ENCODE results near the gene MKNK2. TPM values are rescaled to one million over a fixed set of nuclear protein-coding genes. Genes with fewer than 3 reads are reported as not detected.

Gene MKNK2
- 64.0 and 65.4 TPM in 2 replicates for total RNA-seq

GRCh38 chr19:2050991-2051772 is at the start of gene MKNK2:
MKNK2 (minus strand) TSS chr19:2051244; CDS start chr19:2050851, 393 bp downstream.

GRCh38 chr19:2096480-2097202 is 45.6 kb upstream of the MKNK2 start, which contains the start of gene IZUMO4:
IZUMO4 (plus strand) TSS chr19:2096915; CDS start chr19:2096946, 31 bp downstream.

DNA sequence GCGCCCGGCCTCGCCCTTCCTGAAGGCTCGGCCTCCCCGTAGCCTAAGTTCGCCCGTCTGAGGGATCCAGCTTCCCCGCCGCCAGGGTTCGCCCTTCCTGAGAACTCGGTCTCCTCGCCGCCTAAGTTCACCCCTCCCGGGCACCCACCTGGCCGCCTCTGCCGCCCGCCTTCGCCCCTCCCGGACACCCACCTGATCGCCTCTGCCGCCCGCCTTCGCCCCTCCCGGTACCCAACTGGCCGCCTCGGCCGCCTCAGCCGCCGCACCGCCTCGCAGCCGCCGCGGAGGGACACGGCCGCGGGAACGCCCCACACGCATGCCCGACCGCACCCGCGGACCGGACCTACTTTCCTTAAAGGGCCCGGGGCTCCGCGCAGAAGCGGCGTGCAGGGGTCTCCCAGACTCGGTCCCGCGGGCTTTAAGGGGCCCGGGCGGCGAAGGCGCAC is 45.0 kb upstream of the MKNK2 start, which contains the start of gene MOB3A:
TSS of gene MOB3A (minus strand) at position 293 of the 446 bp plus-strand sequence. CDS start 17,766 bp downstream, outside the sequence.

DNA sequence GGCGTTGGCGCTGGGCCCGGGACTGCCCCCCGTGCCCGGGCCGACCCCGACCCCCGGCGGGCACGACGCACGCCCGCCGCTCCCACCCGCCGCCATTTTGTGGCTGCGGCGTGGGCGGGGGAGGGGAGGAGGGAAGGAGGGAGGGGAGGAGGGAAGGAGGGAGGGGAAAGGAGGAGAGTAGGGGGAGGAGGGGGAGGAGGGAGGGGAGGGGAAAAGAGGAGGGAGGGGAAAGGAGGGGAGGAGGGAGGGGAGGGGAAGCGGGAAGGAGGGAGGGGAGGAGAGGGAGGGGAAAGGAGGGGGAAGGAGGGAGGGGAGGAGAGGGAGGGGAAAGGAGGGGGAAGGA is 35.5 kb downstream of the MKNK2 start, which contains the start of gene BTBD2:
TSS of gene BTBD2 (minus strand) at position 107 of the 343 bp plus-strand sequence. CDS start at position 96, 11 bp downstream.

Small RNA genes within 50 kb of the gene (small RNA-seq; reads per million reads assigned to genes)
- not detected for gene AC007136.1

Other genes with a start within 250 kb of the MKNK2 start
- gene ATP8B3, start 239.0 kb downstream of the MKNK2 start, total RNA-seq, result 1.8 and 2.1 TPM in 2 replicates
- gene REXO1, start 202.8 kb downstream of the MKNK2 start, total RNA-seq, result 12.5 and 15.3 TPM in 2 replicates
- 17.5 and 18.0 TPM in 2 replicates for gene KLF16, start 187.7 kb downstream of the MKNK2 start, total RNA-seq
- gene ABHD17A, start 165.7 kb downstream of the MKNK2 start, total RNA-seq, result 63.3 and 75.2 TPM in 2 replicates
- gene ADAT3, start 145.8 kb downstream of the MKNK2 start, total RNA-seq, result 5.0 and 5.8 TPM in 2 replicates
- gene SCAMP4, start 145.8 kb downstream of the MKNK2 start, total RNA-seq, result 64.8 and 74.0 TPM in 2 replicates
- 88.3 and 93.0 TPM in 2 replicates for gene CSNK1G2, start 110.1 kb downstream of the MKNK2 start, total RNA-seq
- gene BTBD2, start 35.5 kb downstream of the MKNK2 start, total RNA-seq, result 74.3 and 79.5 TPM in 2 replicates
- 65.2 and 66.1 TPM in 2 replicates for gene MOB3A, start 45.1 kb upstream of the MKNK2 start, total RNA-seq
- gene IZUMO4, start 45.7 kb upstream of the MKNK2 start, total RNA-seq, result 1.7 and 2.6 TPM in 2 replicates
- 146 and 181 TPM in 2 replicates for gene AP3D1, start 100.3 kb upstream of the MKNK2 start, total RNA-seq
- gene DOT1L, start 112.7 kb upstream of the MKNK2 start, total RNA-seq, result 5.2 and 8.3 TPM in 2 replicates
- 33.8 and 37.4 TPM in 2 replicates for gene PLEKHJ1, start 185.1 kb upstream of the MKNK2 start, total RNA-seq
- gene SF3A2, start 185.6 kb upstream of the MKNK2 start, total RNA-seq, result 20.9 and 33.6 TPM in 2 replicates
- 1.6 and 2.1 TPM in 2 replicates for gene AMH, start 198.1 kb upstream of the MKNK2 start, total RNA-seq
- not detected in 2 replicates for gene JSRP1, start 205.2 kb upstream of the MKNK2 start, total RNA-seq
- under 0.01 TPM in 1 of 2 replicates, not detected in the other for gene PEAK3, start 230.9 kb upstream of the MKNK2 start, total RNA-seq

All from hair follicle dermal papilla cell (primary cell).